K562 (cell line): ENCODE measurements around the gene GNGT2. TPM values are rescaled to one million over a fixed set of nuclear protein-coding genes. Genes with fewer than 3 reads are reported as not detected.

Source experiments
- ATAC-seq: fragments of 200-7000 bp; cut with Tn5 transposase; 3 replicates; pipeline ENCODE4 v1.9.1; 2020; ENCODE audit warnings: moderate library complexity
- BruUV-seq: library from RNA; stranded (reverse); fragments of 400-500 nt; replicated peaks from 2 replicates; lab custom pipeline; 2021; lab: Mats Ljungman, UMichigan
- CTCF ChIA-PET: fragments of 300-600 bp; formaldehyde crosslinking; extraction: SDS; loops from one replicate; lab custom pipeline; 2021; ENCODE audit warnings: low intra/inter-chr PET ratio; lab: Yijun Ruan, JAX
- POLR2A ChIA-PET: fragments of 300-600, 350-650 bp; sonication (Branson Sonifier 250); formaldehyde crosslinking; extraction: SDS; loops from one replicate; lab custom pipeline; 2021; ENCODE audit warnings: antibody characterized with exemption, inconsistent platforms; lab: Yijun Ruan, JAX
- DNase-seq, 4 experiments: peaks; one replicate each; pipeline versions ENCODE4 v3.0.0 to v3.0.0-alpha.2; 2011 to 2018; ENCODE audit warnings: low spot score in 3 of 4, mixed read lengths in 3 of 4; ENCODE audit errors: extremely low read depth in 1 of 4
- FAIRE-seq: peaks from 2 replicates; lab custom pipeline; 2011; peaks lifted over from hg19 to GRCh38; lab: Jason Lieb, UNC
- H2AFZ ChIP-seq: 2 replicates; pipeline ENCODE4 v1.6.0; 2011; ENCODE audit warnings: low read depth, low read length, control low read depth, inconsistent platforms
- H3K27ac ChIP-seq: fragments of 200-600 bp; 3 replicates; pipeline ENCODE4 v1.8.0; 2011; ENCODE audit warnings: low read depth, mild to moderate bottlenecking, control low read depth, inconsistent platforms, low read length, moderate library complexity, mixed read lengths; ENCODE audit errors: extremely low read depth
- H3K27me3 ChIP-seq, 2 experiments: fragments of 300-600 bp in 1 of 2; 2 replicates in 1 of 2; 3 replicates in 1 of 2; pipeline versions ENCODE4 v1.6.0 to v1.8.0; 2011; ENCODE audit warnings: inconsistent platforms in 2 of 2, low read length in 2 of 2, mild to moderate bottlenecking in 1 of 2, mixed read lengths in 1 of 2, moderate library complexity in 1 of 2; ENCODE audit not compliant: control insufficient read depth in 2 of 2, insufficient read depth in 2 of 2
- H3K36me3 ChIP-seq: fragments of 300-600 bp; 3 replicates; pipeline ENCODE4 v1.8.0; 2011; ENCODE audit warnings: mild to moderate bottlenecking, low read length, inconsistent platforms; ENCODE audit not compliant: control insufficient read depth, insufficient read depth
- H3K4me1 ChIP-seq, 2 experiments: fragments of 200-600 bp in 1 of 2; replicated peaks in 1 of 2; 2 replicates in 1 of 2; 3 replicates in 1 of 2; pipeline versions ENCODE4 v1.5.1 to v1.8.0; 2011; ENCODE audit warnings: inconsistent platforms in 2 of 2, low read length in 2 of 2, mild to moderate bottlenecking in 1 of 2, mixed read lengths in 1 of 2, moderate library complexity in 1 of 2; ENCODE audit not compliant: control insufficient read depth in 2 of 2, insufficient read depth in 2 of 2
- H3K4me2 ChIP-seq: 2 replicates; pipeline ENCODE4 v1.6.1; 2011; ENCODE audit warnings: low read length, control low read depth, inconsistent platforms, mixed read lengths; ENCODE audit not compliant: insufficient read depth
- H3K4me3 ChIP-seq: fragments of 200-600 bp; sonication (generic), shearing (Covaris generic); 2 replicates; pipeline ENCODE4 v1.5.1; 2016; ENCODE audit warnings: control low read depth, inconsistent platforms
- H3K79me2 ChIP-seq: fragments of 200-600 bp; 3 replicates; pipeline ENCODE4 v1.8.0; 2011; ENCODE audit warnings: low read length, inconsistent platforms; ENCODE audit not compliant: control insufficient read depth, insufficient read depth
- H3K9ac ChIP-seq, 2 experiments: 2 replicates each; pipeline versions ENCODE4 v1.6.0 to v1.6.1; 2011; ENCODE audit warnings: low read depth in 2 of 2, low read length in 2 of 2, control low read depth in 1 of 2, inconsistent platforms in 1 of 2, mild to moderate bottlenecking in 1 of 2, mixed read lengths in 1 of 2; ENCODE audit not compliant: insufficient read depth in 1 of 2
- H3K9me1 ChIP-seq: one replicate; pipeline ENCODE4 v1.6.0; 2011; ENCODE audit warnings: inconsistent platforms, mild to moderate bottlenecking, low read length, moderate library complexity; ENCODE audit not compliant: control insufficient read depth, insufficient read depth
- H3K9me3 ChIP-seq: replicated peaks from 2 replicates; pipeline ENCODE4 v1.5.1; 2011; ENCODE audit warnings: low read depth, low read length, inconsistent platforms; ENCODE audit not compliant: control insufficient read depth, insufficient read depth
- H4K20me1 ChIP-seq: replicated peaks from 2 replicates; pipeline ENCODE4 v1.6.1; 2011; ENCODE audit warnings: low read length, inconsistent platforms, mixed read lengths; ENCODE audit not compliant: control insufficient read depth, insufficient read depth
- CBFB ChIP-seq: sonication (generic); formaldehyde crosslinking; IDR thresholded peaks from 2 replicates; pipeline ENCODE4 v1.4.0; 2020; ENCODE audit warnings: mild to moderate bottlenecking, missing genetic modification reagents
- E2F3 ChIP-seq: fragments of 250-450 bp; sonication (Bioruptor Pico); IDR thresholded peaks from 2 replicates; pipeline ENCODE4 v1.4.0; 2020; ENCODE audit warnings: mild to moderate bottlenecking
- FOS ChIP-seq: IDR thresholded peaks from 3 replicates; pipeline ENCODE4 v1.6.1; 2011; ENCODE audit not compliant: insufficient read length; ENCODE audit errors: extremely low read depth
- GMEB1 ChIP-seq: fragments of 250-450 bp; sonication (Bioruptor Pico); IDR thresholded peaks from 2 replicates; pipeline ENCODE4 v1.4.0; 2020; ENCODE audit warnings: mild to moderate bottlenecking
- KLF13 ChIP-seq: fragments of 450-650 bp; IDR thresholded peaks from 2 replicates; pipeline ENCODE4 v1.6.1; 2016; ENCODE audit warnings: missing genetic modification characterization, low read depth, mild to moderate bottlenecking, missing compliant biosample characterization, moderate library complexity, borderline replicate concordance
- PYGO2 ChIP-seq: fragments of 450-650 bp; IDR thresholded peaks from 2 replicates; pipeline ENCODE4 v1.6.1; 2016; ENCODE audit warnings: mild to moderate bottlenecking, missing genetic modification characterization, moderate library complexity, missing compliant biosample characterization
- SLC30A9 ChIP-seq: fragments of 250-450 bp; sonication (Bioruptor Pico); IDR thresholded peaks from 2 replicates; pipeline ENCODE4 v1.8.0; 2022; ENCODE audit warnings: mild to moderate bottlenecking, moderate library complexity
- SMARCA4 ChIP-seq: fragments of 450-650 bp; IDR thresholded peaks from 2 replicates; pipeline ENCODE4 v1.6.1; 2016
- ZNF212 ChIP-seq: fragments of 450-650 bp; formaldehyde crosslinking; IDR thresholded peaks from 2 replicates; pipeline ENCODE4 v1.4.0; 2020; ENCODE audit warnings: mild to moderate bottlenecking
- ZNF717 ChIP-seq: fragments of 250-450 bp; sonication (Bioruptor Pico); IDR thresholded peaks from 2 replicates; pipeline ENCODE4 v1.5.0; 2021
- WGBS: fragments of 100-300 bp; shearing (Covaris generic); methylation state at CpG from one replicate; pipeline ENCODE4 v1.1.6; 2016; ENCODE audit warnings: low coverage, mixed read lengths; ENCODE audit not compliant: insufficient coverage; ENCODE audit errors: missing lambda C conversion rate; 5-methylcytosine and 5-hydroxymethylcytosine counted together
- in situ Hi-C: fragments of 300-500 bp; cut with MboI; formaldehyde crosslinking; loops from 4 replicates; pipeline ENCODE4 v1.15.0; 2018; ENCODE audit warnings: inconsistent platforms, mixed read lengths
- intact Hi-C: fragments of 100-400 bp; cut with micrococcal nuclease; formaldehyde crosslinking; loops from 2 replicates; pipeline ENCODE4 v1.14.2; 2022
- polyA plus RNA-seq, 8 experiments: library from polyadenylated mRNA; depleted of rRNA in 4 of 8; stranded (reverse) in 5 of 8; unstranded in 3 of 8; fragments of >200 nt; fragmentation: Nextera tagmentation in 2 of 8; fragmentation: Illumina TruSeq in 1 of 8; extraction: Ambion mirVana in 2 of 8; extraction: Trizol in 1 of 8; gene quantifications; 2 replicates each; pipeline versions ENCODE4 v1.2.1 to v1.2.3, GENCODE V29; 2011 to 2014; ENCODE audit warnings: inconsistent platforms in 1 of 8, missing spikeins in 1 of 8
- total RNA-seq, 7 experiments: library from RNA; depleted of rRNA in 6 of 7; stranded (reverse); fragments of >200 nt in 6 of 7; fragmentation: Illumina TruSeq in 2 of 7; extraction: Trizol in 2 of 7; gene quantifications; 2 replicates each; pipeline versions ENCODE4 v1.2.1 to v1.2.3, GENCODE V29; 2011 to 2021; ENCODE audit warnings: low replicate concordance in 1 of 7
- TF ChIP-seq, protein P1 (sequence below), 2 experiments: fragments of 450-650 bp; formaldehyde crosslinking in 1 of 2; IDR thresholded peaks; 2 replicates each; pipeline versions ENCODE4 v1.4.0 to v1.6.1; 2014 to 2020; ENCODE audit warnings: mild to moderate bottlenecking in 2 of 2, borderline replicate concordance in 1 of 2, low read depth in 1 of 2

Gene GNGT2
- total and polyA plus RNA-seq, 9 of the 15 experiments (the other 6 are each of a cell fraction or from before 2014, with no cell fraction given) = not detected

- Histone ChIP-seq H3K4me1 (peaks cover 5 to 33% of the 10 kb centered on the region in 2 experiments; a peak in 4 of 5 replicates), H3K9ac (no peak overlapping the region), H2AFZ (no peak overlapping the region), H3K27ac (no peak overlapping the region), H3K27me3 (peaks cover 0 to 55% of the 10 kb centered on the region in 2 experiments; a peak in 3 of 5 replicates), H3K36me3 (no peaks in the 10 kb centered on the region), H3K79me2 (no peaks in the 10 kb centered on the region), H3K9me3 (no peaks in the 10 kb centered on the region; the same call in 1 of the 2 replicates), H4K20me1 (no peaks in the 10 kb centered on the region), H3K4me2 (no peak overlapping the region), H3K4me3 (no peak overlapping the region), H3K9me1 (no peaks in the 10 kb centered on the region)
- in situ Hi-C loops = no loop called here
- DNase-seq (peak; percentile 80 to 82 (median 82)), FAIRE-seq (peak; percentile 89), ATAC-seq (peak; percentile 83)
- no TSS peak for BruUV-seq
- intact Hi-C loops = loop anchor here (2.0 to 5.0 kb wide), 4 partner anchors 35 to 275 kb away; no protein-coding TSS in a partner anchor
- ChIA-PET CTCF (interaction anchor here (1.5 to 1.7 kb wide), 2 partner anchors 47 to 63 kb away, joined by 6 read pairs; no protein-coding TSS in a partner anchor), POLR2A (interaction anchor here (0.5 to 0.7 kb wide), 4 partner anchors 11 to 549 kb away, joined by 3 read pairs; no protein-coding TSS in a partner anchor)
- WGBS = 7% methylated on average over 5 of the region's 5 CpGs
- TF ChIP-seq ZNF212 (no peak), SLC30A9 (CRISPR knock-in tag) (no peak), ZNF717 (CRISPR knock-in tag) (no peak), PYGO2 (no peak), FOS (no peak), GMEB1 (CRISPR knock-in tag) (no peak), E2F3 (CRISPR knock-in tag) (no peak), KLF13 (tag) (no peak), SMARCA4 (no peak), CBFB (CRISPR knock-in tag) (no peak)
- TF ChIP-seq, protein P1, sequence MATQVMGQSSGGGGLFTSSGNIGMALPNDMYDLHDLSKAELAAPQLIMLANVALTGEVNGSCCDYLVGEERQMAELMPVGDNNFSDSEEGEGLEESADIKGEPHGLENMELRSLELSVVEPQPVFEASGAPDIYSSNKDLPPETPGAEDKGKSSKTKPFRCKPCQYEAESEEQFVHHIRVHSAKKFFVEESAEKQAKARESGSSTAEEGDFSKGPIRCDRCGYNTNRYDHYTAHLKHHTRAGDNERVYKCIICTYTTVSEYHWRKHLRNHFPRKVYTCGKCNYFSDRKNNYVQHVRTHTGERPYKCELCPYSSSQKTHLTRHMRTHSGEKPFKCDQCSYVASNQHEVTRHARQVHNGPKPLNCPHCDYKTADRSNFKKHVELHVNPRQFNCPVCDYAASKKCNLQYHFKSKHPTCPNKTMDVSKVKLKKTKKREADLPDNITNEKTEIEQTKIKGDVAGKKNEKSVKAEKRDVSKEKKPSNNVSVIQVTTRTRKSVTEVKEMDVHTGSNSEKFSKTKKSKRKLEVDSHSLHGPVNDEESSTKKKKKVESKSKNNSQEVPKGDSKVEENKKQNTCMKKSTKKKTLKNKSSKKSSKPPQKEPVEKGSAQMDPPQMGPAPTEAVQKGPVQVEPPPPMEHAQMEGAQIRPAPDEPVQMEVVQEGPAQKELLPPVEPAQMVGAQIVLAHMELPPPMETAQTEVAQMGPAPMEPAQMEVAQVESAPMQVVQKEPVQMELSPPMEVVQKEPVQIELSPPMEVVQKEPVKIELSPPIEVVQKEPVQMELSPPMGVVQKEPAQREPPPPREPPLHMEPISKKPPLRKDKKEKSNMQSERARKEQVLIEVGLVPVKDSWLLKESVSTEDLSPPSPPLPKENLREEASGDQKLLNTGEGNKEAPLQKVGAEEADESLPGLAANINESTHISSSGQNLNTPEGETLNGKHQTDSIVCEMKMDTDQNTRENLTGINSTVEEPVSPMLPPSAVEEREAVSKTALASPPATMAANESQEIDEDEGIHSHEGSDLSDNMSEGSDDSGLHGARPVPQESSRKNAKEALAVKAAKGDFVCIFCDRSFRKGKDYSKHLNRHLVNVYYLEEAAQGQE (IDR thresholded peaks at IDR 0.05; ENCODE audit: borderline replicate concordance) = peak; percentile 73; the same call in 1 of the 2 replicates
- TF ChIP-seq, protein P1 (CRISPR knock-in tag; IDR thresholded peaks at IDR 0.05; ENCODE audit: low read depth) = no peak
Measured at GRCh38 chr17:49227436-49228261, 17.3 kb upstream of the GNGT2 start.
